ENCODE results near the gene AGTR2. TPM values are rescaled to one million over a fixed set of nuclear protein-coding genes. Genes with fewer than 3 reads are reported as not detected.
"Not testable (repeated sequence)": the region's sequence is repeated elsewhere in the genome, so short reads cannot be mapped to it uniquely, and the experiment has no call there.

The AGTR2 gene, protein sequence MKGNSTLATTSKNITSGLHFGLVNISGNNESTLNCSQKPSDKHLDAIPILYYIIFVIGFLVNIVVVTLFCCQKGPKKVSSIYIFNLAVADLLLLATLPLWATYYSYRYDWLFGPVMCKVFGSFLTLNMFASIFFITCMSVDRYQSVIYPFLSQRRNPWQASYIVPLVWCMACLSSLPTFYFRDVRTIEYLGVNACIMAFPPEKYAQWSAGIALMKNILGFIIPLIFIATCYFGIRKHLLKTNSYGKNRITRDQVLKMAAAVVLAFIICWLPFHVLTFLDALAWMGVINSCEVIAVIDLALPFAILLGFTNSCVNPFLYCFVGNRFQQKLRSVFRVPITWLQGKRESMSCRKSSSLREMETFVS
- not detected for total RNA-seq

GRCh38 chrX:116170511-116170910 lies at the start of gene AGTR2:
Gene AGTR2, plus strand, starts transcription at chrX:116170744. Its CDS starts 1,537 bp downstream, at chrX:116172281.
- Histone ChIP-seq H3K9me3 (no peaks in the 10 kb centered on the region), H3K4me1 (no peaks in the 10 kb centered on the region), H3K4me3 (no peak within 1 kb of the TSS), H3K27ac (no peak within 1 kb of the TSS), H3K27me3 (peaks cover 0 to 8% of the 10 kb centered on the region in 2 donors), H3K36me3 (no peaks in the 10 kb centered on the region)
- intact Hi-C loops (cut with DNase I; ENCODE audit: low total_unique reads): no loop called here
- TF ChIP-seq CTCF (IDR thresholded peaks at IDR 0.05) (no peak), POLR2A (IDR thresholded peaks at IDR 0.05) (no peak), POLR2AphosphoS5 (IDR thresholded peaks at IDR 0.05) (no peak)
- no peak for DNase-seq (ENCODE audit: low spot score in 2 of 2)

DNA sequence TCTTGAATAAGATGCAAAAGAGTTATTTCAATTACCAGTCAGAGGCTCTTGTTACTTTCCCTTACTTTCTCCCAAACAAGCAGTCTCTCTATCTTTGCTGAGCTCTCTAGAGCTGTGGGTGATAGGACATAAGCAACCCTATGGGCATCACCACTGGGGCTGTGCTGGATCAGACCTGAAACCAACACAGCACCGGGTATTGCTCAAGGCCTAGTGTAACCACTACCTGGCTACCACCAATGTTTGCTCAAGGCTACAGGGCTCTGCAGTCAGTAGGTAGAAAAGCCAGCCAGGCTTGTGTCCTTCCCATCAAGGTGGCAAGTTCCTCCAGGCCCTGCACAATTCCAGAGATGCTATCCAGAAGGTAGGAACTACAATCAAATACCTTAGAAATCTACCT lies 35.3 kb upstream of the AGTR2 start:
- Histone ChIP-seq H3K4me3 (no peak overlapping the region), H3K9me3 (no peaks in the 10 kb centered on the region), H3K36me3 (no peaks in the 10 kb centered on the region), H3K27ac (no peak overlapping the region), H3K4me1 (no peaks in the 10 kb centered on the region), H3K27me3 (peaks cover 0 to 12% of the 10 kb centered on the region in 2 donors)
- DNase-seq (ENCODE audit: low spot score in 2 of 2): no peak
- intact Hi-C loops (cut with DNase I; ENCODE audit: low total_unique reads): no loop called here
- TF ChIP-seq POLR2AphosphoS5 (IDR thresholded peaks at IDR 0.05) (no peak), POLR2A (IDR thresholded peaks at IDR 0.05) (no peak), CTCF (IDR thresholded peaks at IDR 0.05) (no peak)

DNA sequence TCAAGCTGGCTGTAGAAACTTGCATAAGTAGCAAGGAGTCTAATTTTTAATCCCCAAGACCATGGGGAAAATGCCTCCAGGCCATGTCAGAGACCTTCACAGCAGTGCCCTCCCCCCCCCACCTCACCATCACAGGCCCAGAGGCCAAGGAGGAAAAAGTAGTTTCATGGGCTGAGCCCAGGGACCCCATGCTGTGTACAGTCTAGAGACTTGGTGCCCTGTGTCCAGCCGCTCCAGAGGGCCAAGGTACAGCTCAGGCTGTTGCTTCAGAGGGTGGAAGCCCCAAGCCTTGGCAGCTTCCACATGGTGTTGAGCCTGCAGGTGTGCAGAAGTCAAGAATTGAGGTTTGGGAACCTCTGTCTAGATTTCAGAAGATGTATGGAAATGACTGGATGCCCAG lies 29.3 kb upstream of the AGTR2 start:
- H3K27ac ChIP-seq; H3K9me3 ChIP-seq; H3K4me1 ChIP-seq; H3K36me3 ChIP-seq; DNase-seq (ENCODE audit: low spot score in 2 of 2); H3K27me3 ChIP-seq; H3K4me3 ChIP-seq; intact Hi-C loops (cut with DNase I; ENCODE audit: low total_unique reads): not testable (repeated sequence)

GRCh38 chrX:116142976-116143375 lies 27.6 kb upstream of the AGTR2 start:
- H3K4me1 ChIP-seq: no peaks in the 10 kb centered on the region
- no peak overlapping the region for H3K27ac ChIP-seq
- H3K9me3 ChIP-seq: no peaks in the 10 kb centered on the region
- no peaks in the 10 kb centered on the region for H3K27me3 ChIP-seq
- H3K4me3 ChIP-seq: no peak overlapping the region
- no peak for DNase-seq (ENCODE audit: low spot score in 2 of 2)
- no peak for TF ChIP-seq POLR2A (IDR thresholded peaks at IDR 0.05)
- no peak for TF ChIP-seq CTCF (IDR thresholded peaks at IDR 0.05)
- no peak for TF ChIP-seq POLR2AphosphoS5 (IDR thresholded peaks at IDR 0.05)
- intact Hi-C loops (cut with DNase I; ENCODE audit: low total_unique reads): no loop called here
- no peaks in the 10 kb centered on the region for H3K36me3 ChIP-seq

DNA sequence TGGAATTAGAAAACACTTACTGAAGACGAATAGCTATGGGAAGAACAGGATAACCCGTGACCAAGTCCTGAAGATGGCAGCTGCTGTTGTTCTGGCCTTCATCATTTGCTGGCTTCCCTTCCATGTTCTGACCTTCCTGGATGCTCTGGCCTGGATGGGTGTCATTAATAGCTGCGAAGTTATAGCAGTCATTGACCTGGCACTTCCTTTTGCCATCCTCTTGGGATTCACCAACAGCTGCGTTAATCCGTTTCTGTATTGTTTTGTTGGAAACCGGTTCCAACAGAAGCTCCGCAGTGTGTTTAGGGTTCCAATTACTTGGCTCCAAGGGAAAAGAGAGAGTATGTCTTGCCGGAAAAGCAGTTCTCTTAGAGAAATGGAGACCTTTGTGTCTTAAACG lies 2.4 kb downstream of the AGTR2 start:
- DNase-seq (ENCODE audit: low spot score in 2 of 2): no peak
- peaks cover 0 to 12% of the 10 kb centered on the region in 2 donors for H3K27me3 ChIP-seq
- H3K9me3 ChIP-seq: no peaks in the 10 kb centered on the region
- no peaks in the 10 kb centered on the region for H3K4me1 ChIP-seq
- no peak overlapping the region for H3K27ac ChIP-seq
- intact Hi-C loops (cut with DNase I; ENCODE audit: low total_unique reads): no loop called here
- H3K36me3 ChIP-seq: no peaks in the 10 kb centered on the region
- no peak overlapping the region for H3K4me3 ChIP-seq
- TF ChIP-seq POLR2A (IDR thresholded peaks at IDR 0.05) (no peak), POLR2AphosphoS5 (IDR thresholded peaks at IDR 0.05) (no peak), CTCF (IDR thresholded peaks at IDR 0.05) (no peak)
